HG03045 (cell line): ENCODE data around the gene XRCC4.
A peak's percentile ranks its signal among the peaks of the same experiment; 100 is the strongest.
"Not testable (repeated sequence)": the region's sequence is repeated elsewhere in the genome, so short reads cannot be mapped to it uniquely, and the experiment has no call there.

ENCODE experiments used
- ATAC-seq: cut with Tn5 transposase; IDR thresholded peaks from one replicate; pipeline ENCODE4 v1.9.1; 2021; ENCODE audit warnings: mild to moderate bottlenecking, moderate library complexity; ENCODE audit not compliant: unreplicated experiment

Gene XRCC4

DNA sequence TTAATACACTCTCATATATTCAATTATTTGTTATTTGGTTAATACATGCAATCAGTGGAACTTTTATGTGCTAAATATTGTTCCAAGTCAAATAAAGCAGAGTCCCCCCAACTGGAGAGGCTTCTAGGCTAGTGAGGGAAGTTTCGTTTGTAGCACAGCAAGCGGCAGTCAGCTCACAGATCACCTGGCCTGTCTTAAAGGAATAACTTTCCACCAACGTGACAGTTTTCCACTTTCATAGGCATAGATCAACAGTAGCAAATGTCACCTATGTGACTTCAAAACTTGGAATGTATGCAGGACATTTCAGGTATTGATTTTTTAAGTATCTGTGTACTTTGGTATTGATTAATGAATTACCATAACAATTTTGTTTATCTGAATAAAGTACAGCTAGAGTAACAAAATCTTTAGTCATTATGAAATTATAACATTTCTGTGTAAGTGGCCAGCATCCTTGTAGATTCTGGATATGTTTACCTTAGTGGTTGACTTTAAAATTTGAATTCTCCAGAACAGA, 264.5 kb downstream of the XRCC4 start:
- no peak for ATAC-seq

DNA sequence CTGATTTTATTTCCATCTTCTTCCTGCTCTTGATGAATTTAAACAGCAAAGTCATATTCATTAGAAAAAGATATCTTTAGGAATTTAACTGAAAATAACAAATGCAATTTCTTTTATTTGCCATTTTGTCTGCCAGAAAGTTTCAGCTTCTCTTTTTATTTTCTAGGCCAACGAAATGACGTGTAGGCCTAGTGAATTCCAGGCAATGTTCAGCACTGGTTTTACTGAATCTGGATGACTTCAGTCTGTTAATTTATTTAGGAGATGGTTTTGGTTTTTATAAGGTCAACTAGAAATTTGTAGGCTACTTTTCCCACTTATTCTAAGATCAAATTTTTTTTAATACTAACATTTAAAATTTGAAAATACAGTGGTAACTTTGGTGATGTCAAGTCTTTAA, 265.1 kb downstream of the XRCC4 start:
- no peak for ATAC-seq

DNA sequence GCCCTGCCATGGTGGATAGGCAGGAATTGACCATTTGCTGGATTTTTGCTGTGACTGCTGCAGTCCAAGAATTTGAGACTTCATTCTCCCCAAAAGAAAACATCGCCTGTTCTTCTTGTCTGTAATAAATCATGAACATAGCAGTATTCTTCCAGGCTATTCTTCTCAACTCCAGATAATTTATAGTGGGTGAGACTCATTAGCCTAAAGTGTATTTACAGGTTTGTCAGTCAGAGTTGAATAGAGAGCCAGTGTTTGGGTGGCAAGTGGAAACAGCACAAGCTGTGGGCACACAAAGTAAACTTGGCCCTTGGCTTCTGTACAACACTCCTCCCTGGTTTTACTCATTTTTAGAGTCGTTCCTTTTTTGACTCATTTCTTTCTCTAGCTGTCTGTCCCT, 266.0 kb downstream of the XRCC4 start:
- no peak for ATAC-seq

DNA sequence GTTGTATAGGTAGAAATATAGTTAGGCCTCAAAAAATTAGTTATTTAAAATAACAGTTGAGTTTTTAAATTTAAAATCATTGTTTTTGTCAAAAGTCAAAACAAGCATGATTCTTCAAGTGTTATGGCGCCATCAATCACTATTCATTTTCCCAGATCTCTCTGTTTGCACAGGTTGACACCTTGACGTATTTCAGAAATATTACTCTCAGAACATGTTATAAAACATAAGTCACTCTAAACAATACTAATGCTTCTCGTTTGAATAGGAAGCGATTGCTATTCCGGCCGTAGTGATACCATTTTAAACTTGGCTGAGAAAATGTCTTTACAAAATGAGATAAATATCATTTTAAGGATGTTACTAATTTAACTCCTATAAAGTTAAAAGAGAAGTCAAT, 268.1 kb downstream of the XRCC4 start:
- no peak for ATAC-seq

DNA sequence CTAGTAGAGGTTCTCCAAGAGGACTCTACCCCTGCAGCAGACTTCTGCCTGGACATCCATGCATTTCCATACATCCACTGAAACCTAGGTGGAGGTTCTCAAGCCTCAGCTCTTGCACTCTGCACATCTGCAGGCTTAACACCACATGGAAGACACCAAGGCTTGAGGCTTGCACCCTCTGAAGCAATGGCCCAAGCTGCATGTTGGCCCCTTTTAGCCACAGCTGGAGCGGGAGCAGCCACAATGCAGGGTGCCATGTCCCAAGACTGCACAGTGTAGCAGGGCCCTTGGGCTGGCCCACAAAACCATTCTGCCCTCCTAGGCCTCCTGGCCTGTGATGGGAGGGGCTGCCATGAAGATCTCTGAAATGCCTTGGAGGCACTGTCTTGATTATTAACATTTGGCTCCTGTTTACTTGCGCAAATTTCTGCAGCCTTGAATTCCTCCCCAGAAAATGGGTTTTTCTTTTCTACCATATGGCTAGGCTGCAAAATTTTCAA, 271.0 kb downstream of the XRCC4 start:
- ATAC-seq, result no peak

DNA sequence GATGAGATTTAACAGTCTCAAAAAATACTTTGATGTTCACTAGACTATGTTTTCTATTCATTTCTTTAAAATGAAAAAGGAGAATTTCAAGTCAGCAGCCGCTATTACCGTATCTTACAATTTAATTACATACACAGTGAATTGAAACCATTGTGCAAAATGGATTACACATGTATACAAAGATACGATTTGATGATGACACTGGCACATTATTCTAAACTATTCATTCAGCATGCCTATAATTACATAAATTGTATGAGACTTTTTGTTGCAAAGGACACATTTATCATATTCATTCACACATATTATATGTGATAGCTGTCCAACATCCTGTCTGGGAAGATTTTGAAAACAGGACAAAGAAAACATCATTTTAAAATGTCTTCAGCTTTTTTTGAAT, 275.9 kb downstream of the XRCC4 start:
- ATAC-seq, result no peak

DNA sequence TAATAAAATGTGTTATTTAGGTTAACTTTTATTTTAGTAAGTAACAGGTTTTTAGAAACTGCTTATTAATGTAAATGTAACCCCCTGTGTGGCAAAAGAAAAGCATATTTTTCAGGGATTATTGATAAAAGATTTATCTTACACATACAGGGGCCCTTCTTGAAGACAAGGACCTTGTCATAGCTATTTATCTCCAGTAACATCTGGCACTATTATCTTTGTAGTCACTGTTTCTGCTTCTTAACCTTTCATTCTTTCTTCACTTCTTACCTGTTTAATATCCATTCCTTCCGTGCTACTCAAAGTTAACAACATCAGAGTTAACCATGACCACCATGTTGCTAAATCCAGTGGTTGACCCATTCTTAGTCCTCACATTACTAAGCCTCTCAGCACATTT, 276.4 kb downstream of the XRCC4 start:
- ATAC-seq, result no peak

DNA sequence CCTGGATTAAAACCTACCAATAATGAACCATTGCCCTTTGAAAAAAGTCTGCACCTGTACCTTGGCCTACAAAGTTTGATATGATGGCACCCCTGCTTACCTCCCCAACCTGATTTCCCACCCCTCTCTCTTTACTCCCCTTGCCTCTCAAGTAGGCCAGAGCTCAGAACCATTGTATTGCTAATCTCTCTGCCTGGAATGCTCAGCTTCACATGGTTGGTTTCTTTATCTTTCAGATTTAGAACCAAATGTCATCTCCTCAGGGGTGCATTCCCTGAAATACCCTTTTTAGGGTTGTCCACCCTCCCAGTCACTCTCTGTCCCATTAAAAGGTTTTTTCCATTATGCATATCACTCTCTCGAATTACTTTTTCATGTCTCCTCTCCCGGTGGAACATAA, 277.6 kb downstream of the XRCC4 start:
- no peak for ATAC-seq

DNA sequence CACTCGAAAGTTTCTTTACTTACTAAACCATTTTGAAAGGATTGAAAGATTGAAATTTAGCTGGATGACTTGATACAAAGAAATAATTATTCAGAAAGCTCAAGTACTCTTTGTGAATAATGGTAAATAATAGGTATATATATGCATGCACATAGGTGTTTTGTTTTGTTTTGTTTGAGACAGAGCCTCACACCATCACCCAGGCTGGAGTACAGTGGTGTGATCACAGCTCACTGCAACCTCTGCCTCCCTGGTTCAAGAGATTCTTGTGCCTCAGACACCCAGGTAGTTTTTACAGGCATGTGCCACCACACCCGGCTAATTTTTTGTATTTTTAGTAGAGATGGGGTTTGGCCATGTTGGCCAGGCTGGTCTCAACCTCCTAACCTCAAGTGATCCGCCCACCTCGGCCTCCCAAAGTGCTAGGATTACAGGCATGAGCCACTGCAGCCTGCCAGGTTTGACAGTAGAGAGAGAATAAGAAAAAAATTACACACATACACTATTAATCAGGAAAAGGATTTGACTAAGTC, 278.2 kb downstream of the XRCC4 start:
- not testable (repeated sequence) for ATAC-seq

DNA sequence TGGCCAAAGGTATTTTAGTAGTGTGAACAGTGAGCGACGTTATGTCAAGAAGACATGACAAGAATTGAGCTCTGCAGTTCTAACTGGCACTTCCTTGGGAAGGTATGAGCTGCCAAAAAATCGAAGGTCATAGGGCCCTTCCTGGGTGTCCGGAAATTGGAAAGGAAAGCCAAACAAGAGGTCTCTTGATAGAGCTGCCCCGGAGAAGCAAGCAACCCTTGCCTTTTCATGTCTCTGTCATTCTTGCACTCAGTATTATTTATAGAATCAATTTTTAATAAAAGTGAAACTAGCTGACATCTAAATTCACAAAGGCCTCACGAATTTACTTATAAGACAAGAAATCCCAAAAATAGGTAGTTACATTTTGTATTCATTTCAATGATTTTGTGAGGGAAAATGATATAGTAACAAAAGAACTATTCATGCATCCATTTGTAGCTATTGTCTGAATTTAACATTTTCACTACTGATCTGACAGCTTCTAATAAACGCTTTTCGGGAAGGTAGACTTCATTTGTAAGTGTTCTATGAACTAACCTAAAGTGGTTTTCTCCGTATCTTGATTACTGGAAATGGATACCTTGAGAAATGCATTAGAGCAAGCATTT, 280.4 kb downstream of the XRCC4 start:
- no peak for ATAC-seq

DNA sequence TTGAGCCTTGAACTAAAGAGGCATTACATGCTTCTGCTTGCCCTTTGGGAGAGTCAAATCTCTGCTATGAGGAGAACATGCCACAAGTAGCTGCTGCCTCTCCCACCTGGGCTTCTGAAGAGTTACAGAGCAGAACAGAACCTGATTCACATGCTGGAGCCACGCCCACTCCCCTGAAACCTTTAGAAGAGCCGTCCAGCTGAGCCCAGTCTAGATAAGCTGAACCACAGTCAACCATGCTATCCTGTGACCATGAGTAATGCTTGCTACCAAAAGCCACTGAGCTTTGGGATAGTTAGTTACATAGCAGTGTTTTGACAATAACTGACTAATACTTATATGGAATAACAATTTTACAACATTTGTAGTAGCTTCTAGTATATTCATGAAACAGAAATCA, 283.2 kb downstream of the XRCC4 start:
- ATAC-seq, result no peak

DNA sequence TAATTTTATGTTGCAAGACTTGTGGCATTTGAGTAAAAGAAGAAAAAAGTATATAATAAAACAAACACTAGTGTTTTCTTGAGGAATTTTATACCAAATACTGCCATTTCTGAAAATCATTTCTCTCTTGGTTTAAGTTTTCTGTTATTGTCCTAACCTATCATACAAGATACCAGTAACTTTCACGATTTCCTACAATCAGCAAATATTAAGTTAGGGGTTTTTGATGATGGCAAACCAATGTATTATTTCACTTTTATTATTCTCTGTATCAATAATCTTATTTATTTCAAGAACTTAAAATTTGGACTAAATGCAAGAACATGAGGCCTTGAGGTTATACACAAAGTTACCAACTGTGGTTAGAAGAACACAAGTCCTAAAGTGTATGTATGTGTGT, 285.2 kb downstream of the XRCC4 start:
- no peak for ATAC-seq

DNA sequence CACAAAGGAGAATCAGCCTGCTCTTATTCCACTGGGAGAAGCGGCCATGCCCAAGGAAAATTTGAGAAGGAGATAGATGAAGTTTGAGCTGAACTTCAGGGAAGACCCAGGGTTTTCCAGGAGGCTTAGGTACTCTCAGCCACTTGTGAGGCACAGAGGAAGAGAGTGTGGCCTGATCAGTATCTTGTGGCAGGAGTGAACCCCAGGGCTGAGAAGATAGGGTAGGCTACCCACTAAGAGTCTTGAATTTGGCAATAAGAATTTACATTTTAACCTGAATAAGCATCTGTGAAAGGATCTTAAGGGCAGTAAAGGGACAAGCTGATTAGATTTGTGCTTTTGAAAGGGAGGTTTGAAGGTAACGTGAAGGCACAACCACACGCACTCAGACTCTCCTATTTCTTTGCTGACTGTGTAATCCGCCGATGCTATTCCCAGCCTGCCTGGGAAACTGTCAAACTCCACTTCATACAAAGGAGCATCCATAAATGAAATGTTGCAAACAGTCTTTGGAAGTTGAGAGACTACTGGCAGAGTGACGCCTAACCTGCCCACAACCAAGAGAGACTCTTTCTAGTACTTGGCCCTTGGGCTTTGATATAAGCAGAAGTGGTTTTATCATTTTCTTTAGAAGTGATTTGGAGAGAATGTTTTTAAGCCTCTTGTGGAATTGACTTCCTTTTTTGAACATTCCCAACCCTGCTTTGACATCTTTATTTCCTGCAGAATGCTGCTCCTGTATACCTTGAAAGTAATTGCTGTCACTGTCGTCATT, 286.0 kb downstream of the XRCC4 start:
- no peak for ATAC-seq

DNA sequence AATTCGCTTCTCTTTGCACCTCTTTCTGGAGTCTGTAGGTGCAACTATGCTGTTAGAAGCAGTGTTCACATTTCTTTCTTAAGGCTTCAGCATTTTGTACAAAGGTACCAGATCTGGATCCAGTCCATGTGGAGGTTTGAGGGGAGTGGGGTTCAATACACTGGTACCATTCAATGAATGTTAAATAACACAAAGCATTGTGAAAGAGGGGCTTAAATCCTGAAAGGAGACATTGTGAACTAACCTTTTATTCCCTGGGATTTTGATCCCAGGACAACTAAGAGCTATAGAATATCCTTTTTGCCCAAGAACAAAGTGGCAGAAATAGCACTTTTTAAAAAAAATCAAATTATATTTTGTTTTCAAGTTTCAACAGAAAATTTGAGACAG, 286.5 kb downstream of the XRCC4 start:
- no peak for ATAC-seq

DNA sequence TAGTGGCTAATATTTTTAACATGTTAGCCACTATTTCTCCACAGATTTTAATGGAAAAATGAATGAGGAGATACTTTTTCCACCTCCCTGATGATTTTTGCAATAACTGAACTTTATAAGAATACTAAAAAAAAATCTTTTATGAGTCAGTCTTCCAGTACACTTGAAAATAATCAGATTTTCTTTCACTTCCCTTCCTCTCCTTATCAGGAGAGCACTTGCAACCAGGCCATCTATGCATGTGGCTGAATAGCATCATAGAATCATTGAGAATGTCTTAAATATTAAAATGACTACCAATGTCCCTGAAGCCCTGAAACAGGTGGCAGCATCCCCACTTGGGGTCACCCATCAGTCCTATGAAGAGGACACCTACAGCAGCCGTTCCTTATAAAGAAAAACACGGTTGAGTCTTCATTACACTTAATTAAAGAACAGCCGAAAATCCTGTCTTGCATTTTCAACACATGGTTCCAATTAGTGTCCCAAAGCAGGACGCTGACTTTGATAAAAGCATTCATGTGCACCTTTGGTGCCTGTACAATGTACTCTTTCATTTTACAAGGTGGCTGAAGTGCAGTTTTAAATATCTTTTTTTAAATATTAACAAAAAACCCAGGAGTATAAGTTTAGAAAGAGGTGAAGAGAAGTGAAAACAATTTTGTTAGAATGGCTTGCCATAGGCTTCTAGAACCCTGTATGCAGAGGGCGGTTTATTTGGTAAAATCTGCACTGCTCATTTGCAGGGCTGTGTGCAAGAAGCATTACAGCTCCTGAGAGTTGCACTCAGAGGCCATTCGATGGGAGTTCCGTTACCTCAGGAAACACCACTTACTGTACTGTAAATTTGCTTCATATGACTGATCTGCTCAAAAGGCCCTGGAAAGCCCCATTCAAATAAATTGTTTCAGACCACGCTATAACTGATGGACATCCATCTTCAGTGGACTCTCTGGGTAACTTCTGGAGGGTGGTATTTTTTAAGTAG, 287.3 kb downstream of the XRCC4 start:
- peak; percentile 53 for ATAC-seq

DNA sequence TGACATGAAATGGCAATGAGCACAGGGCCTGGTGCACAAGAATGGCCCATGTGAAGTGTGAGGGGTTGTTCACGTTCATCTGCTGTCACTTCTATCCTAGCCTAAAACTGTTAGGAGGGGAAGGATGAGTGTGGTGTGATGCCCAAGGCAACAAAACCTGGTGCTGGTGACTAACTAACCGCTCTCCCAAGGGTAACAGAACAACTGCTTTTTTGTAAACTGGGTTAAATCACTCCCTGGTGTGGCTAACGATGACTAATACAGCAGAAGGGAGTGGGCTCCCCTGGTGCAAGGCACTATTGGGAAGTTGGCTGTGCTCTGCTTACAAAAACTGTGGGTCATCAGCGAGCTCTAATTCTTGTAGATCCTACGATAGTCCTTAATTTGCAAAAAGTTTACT, 291.0 kb downstream of the XRCC4 start:
- peak; percentile 46 for ATAC-seq

DNA sequence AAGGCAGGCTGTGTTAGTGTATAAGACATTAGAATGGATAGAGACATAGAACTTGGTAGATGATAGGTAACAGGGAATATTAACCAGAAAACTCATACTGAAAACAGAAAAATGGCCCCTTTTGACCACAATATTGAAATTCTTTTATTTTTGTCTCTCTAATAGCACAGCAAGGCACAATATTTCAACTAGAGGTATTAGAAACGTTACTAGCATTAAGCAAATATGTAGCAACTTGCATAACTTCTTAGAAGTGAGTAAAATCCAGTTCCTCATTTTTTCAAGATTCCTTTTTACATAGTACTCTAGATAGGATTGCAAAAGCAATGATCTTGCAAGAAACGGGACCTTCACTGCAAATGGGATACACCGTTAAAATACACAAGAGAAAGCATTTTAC, 291.5 kb downstream of the XRCC4 start:
- ATAC-seq, result peak; percentile 36

DNA sequence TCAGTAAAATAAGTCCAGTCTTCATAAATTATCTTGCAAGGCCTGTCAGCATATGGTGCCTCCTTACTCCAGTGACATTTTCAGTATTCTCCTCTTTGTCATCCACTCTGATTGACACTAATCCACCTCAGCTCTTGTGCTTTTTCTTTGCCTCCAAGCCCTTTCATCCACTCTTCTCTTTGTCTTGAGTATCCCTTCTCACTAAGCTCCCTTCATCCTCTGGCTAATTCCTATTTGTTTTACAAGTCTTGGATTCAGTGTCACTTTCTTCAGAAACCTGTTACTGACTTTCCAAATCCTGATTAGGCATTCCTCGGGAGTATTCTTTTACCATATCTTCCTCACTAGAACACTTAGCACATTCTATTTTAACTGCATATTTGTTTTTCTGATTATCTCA, 293.6 kb downstream of the XRCC4 start:
- no peak for ATAC-seq

DNA sequence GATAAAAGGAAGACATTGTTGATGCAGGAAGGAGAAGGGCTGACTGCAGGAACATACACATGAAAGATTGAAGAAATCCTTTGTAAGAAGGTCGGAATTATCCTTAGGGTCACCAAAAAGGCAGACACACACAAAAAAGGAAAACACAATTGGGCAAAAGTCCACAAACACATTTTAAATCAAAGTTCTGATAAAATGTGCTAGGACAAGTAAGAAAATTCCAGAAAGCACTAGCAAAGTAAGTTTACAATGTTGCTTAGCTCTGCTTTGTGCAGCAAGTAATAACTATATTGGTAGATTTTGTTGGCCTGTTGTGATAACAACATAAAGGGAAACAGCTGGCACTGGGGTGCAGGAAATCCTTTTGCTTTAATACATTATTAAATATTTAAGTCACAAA, 294.4 kb downstream of the XRCC4 start:
- ATAC-seq, result no peak

DNA sequence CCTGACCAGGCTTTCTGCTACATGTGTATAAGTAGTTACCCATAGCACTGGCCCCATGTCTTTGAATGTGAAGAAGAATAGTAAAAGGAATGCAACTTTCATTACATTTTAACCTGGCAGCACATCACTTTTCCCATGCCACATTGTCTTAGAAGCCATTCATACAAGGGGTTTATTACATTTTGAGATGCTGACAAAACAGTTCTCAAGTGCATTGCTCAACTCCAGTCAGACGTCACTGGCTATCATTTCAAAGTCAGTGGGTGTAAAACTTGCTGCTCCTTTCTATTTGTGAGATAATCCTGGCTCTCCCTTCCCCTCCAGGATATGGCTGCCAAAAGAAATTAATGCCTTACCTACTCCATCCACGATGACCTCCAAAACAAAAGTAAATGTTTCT, 297.2 kb downstream of the XRCC4 start:
- ATAC-seq, result no peak
